GM18519 (cell line): Measurements from ENCODE around the gene RHO.

ENCODE experiments used
- ATAC-seq: cut with Tn5 transposase; IDR thresholded peaks from one replicate; pipeline ENCODE4 v1.9.1; 2021; ENCODE audit warnings: mild to moderate bottlenecking, moderate library complexity; ENCODE audit not compliant: unreplicated experiment, low FRiP score

RHO gene

DNA sequence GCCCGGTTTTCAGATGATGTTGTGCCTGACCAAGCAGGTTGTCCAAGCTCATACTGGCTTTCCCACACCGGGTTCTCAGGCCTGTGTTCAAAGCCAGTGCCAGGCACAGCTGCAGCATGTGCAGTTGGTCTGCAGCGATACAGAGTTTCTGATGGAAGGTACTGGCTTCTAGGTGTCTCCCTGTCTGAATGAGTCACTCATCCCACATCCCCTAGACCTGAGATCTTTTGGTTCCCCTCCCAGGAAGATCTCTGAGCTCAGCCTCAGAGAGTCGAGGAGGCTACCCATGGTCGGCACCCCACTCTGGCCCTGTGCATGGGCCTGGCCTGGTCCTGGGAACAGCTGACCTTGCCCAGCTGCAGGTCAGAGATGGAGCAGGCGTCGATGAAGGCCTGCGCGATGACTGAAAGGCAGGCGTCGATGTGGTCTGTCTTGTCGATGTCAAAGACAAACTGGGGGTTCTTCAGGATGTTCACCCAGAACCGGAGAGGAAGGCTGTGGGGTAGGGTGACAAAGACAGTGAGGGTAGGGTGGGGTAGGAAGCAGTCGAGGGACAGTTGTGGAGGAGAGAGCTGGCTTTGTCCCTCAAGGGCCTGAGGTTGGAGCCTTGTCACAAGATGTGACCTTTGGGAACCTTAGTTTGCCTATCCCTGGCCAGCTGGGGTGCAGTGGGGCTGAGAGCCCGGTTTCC, 29.8 kb downstream of the RHO start:
- ATAC-seq: no peak

DNA sequence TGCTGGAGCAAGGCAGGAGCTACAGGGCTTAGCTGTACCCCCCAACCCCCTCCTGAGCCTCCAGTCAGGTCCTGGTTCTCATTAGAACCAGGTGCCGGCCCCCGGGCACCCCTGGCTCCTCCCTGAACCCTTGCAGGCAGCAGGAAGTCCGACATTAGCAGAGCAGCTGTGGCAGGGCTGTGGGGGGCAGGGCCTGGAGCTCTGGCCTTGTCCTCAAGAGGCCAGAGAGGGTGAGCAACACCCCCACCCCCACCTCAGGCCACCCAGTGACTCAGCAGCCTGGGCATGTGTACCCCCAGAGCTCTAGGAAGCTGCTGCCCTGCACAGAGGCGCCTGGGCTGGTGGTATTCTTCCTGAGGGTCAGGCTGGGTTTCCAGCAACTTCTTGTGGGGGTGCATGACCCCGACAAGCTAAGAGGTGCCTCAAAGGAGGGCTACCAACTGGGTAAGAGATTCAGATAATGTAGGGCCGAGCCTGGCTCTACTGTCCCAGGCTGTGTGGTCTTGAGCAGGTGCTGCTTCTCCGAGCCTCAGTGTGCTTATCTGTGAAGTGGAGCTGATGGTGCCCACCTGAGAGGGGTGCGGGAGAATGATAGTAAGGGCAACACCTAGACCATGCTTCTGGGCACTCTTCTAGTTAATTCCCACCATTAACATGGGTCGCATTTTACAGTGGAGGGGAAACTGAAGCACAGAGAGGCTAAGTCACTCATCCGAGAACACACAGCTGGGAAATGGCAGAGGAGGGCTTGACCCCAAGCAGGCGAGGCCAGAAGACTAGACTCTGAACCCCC, 30.5 kb downstream of the RHO start:
- ATAC-seq: no peak

DNA sequence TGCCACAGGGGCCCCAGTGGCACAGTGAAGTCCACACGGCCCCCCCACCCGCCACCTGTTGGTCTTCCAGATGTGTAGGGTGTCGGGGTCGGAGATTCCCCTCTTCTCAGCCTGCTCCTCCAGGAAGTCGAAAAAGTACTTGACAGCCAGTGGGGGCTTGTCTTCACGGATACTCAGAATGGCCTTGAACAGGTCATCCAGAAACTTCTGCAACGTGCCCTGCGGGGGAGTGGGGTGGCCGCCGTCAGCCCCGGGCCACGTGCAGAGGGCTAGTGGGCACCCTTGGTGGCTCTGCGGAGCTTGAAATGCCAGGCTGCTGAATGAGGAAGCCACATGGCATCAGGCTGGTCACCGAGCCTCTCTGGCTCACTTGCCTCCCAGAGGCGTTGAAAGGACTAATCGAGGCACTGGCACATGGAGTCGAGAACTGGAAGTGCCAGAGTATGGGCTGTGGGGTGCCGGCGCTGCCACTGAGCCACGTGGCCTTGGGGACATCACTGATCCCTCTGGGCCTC, 31.2 kb downstream of the RHO start:
- ATAC-seq: no peak

DNA sequence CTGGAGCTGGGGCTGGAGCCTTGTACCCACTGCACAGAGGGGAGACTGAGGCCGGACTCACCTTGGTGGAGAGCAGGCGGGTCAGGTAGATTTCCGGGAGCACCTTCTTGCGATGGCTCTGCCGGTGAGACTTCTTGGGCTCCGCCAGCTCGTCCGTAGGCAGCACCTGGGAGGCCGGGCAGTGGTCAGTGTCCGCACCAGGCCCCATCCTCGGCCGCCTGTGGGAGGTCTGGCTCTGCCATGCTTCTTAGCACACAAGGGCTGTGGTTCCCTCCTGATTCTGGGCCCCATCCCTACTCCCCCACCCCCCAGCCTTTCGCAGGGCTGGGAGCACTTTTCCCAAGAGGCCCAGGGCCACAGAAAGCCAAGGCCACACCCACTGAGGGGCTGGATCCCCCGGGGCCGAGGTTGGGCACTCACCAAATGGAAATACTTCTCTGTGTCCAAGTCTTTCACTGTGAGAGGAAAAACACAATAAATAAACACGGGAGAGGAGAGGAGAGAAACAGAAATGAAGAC, 31.9 kb downstream of the RHO start:
- ATAC-seq: no peak

DNA sequence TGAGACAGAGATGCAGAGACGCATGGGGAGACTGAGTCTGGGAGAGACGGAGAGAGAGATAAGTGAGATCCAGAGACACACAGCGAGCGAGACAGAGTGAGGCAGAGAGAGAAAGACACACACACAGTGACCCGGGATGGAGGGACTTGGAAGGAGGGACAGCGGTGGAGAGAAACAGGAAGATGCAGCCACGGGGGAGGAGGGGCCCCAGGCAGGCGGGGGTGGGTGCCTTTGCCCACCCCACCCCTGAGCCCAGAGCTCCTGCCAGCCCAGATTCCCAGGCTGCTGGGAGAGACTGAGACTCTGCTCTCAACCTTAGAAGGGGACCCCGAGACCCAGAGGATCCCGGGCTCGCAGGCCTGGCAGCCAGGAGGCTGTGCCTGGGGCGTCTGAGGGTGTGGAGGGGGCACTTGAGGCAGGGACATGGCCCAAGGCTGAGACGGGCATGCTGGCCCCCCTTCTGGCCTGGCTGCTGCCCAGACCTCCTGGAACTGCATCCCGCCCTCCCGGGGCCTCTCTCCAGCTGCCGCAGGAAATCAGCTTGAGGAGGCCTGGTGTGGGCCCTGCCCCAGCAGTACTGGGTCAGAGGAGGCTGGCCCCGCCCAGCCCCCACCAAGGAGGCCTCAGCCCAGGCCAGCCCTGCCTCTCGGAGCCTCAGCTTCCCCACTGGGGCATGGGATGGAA, 32.6 kb downstream of the RHO start:
- no peak for ATAC-seq

DNA sequence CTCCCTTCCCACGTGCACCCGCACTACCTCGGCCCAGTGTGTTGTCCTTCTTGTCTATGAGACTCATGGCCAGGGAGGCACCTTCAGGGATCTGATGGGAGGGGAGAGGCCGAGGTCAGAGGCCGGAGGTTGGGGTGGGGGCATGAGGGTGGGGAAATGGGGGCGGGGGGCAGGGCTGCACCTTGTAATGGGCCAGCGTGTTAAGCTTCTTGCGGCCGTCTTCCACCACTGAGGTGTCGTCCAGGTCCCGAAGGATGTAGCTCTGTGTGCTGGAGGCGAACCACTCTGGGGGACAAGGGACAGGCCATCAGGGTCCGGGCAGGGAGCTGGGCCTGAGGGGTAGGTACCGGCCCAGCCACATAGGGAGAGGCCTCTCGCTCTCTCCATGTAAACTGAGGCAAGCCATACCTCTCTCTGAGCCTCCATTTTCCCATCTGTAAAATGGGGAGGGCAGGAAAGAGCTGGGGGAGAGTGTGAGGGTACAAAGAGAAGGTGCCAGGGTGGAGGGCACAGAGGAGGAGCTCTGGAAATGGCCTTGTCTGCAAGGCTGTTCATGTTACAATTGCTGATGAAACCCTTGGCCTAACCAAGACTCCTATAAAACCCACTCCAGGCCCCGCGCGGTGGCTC, 33.3 kb downstream of the RHO start:
- no peak for ATAC-seq

DNA sequence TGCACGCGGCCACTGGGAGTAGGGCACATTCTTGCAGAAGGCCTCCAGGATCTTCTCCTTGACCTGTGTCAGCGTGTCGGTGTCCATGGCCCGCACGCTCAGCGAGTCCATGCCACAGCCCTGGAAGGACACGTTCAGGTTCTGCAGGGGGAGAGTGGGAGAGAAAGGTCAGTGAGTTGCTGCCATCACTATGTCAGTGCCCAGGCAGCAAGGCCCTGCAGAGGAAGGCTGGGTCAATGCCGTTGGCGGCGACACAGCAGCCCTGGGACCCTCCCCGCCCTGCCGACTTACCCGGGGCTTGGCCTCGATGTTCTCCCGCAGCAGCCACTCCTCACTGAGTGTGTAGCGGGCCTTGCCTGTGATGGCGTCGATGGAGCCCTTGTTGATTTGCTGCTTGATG, 34.4 kb downstream of the RHO start:
- no peak for ATAC-seq

DNA sequence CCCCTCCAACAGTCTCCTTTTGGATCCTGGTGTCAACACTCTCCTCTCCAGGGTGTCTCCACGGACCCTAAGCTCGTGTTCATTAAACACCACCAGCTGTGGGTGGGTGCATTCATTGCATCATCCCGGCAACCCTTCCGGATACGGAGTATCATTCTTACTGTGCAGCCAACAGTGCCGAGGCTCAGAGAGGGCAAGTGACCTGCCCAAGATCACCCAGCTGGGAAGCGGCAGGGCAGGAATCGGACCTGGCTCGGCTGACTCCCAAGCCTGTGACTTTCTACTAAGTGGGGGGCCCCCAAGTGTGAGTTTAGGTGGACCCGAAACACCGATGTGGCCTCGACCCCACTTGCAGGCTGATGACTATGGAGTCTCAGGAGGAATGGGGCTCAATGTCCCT, 34.9 kb downstream of the RHO start:
- no peak for ATAC-seq

DNA sequence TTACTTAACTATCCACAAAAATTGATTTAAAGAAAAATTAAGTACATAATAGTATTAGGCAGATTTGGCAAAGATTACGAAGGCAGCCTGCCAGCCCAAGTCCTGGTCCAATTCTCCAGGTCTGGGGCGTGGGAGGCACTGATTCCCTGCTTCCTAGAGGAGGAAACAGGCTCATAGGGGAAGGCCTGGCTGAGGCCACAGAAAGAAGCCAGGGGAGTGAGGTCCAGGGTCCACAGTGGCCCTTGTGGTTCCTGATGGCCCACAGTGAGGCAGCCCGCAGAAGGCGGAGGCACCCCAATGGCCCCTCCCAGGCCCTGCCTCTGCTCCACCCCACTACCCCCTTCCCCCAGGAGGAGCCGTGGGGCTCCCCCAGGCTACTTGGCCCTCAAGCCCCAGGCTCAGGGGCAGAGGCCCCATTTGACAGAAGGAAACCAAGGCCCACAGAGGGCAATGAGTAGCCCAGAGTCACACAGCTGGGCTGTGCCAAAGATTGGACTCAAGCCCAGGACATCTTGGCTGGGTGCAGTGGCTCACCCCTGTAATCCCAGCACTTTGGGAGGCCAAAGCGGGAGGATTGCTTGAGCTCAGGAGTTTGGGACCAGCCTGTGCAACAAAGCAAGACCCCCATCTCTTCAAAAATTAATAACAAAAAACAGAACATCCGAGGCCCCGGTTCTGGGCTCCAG, 35.6 kb downstream of the RHO start:
- no peak for ATAC-seq

DNA sequence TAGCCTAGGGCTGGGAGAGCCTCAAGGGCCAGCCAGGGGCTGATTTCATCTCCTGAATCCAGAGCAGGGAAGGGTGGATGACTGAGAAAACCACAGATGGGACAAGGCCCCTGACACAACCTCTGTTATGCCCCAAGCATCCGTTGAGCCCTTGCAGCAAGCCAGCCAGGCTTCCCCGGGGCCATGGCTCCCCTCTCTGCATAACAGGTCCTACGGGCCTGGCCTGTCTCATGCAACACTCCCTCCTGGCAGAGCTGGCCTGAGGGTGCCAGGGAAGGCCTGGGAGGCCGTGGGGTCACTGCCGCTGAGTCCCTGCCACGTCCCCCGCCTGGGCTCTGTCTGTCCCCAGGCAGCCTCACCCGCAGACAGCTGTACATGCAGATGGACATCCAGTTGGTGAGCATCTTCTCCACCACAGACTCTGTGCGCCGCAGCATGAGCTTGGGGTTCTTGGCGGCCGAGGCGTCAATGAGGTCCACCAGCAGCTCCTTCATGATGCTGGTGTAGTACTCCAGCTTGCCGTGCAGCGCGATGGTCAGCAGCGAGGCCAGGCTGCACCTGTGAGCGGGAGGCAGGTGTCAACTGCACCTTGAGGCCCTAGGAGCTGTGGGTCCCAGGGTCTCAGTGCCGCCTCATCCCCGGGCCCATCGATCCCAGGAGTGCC, 36.7 kb downstream of the RHO start:
- no peak for ATAC-seq

DNA sequence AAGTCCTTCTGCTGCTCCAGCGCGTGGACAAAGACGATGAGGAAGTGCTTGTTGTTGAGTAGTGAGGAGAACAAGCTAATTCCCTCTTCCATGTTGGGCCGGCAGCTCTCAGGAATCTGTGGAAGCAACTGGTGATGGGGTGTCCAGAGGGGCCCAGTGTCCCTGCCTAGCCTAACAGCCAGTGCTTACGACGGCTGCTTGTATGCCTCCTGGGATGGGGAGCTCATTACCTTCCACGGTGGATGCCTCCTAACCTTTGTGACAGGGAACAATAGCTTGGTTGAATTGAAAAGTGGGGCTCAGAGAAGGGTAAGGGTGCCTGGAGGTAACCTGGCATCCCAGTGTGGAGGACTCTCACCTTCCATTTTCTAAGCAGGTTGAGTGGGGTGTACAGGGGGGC, 37.5 kb downstream of the RHO start:
- ATAC-seq: no peak

DNA sequence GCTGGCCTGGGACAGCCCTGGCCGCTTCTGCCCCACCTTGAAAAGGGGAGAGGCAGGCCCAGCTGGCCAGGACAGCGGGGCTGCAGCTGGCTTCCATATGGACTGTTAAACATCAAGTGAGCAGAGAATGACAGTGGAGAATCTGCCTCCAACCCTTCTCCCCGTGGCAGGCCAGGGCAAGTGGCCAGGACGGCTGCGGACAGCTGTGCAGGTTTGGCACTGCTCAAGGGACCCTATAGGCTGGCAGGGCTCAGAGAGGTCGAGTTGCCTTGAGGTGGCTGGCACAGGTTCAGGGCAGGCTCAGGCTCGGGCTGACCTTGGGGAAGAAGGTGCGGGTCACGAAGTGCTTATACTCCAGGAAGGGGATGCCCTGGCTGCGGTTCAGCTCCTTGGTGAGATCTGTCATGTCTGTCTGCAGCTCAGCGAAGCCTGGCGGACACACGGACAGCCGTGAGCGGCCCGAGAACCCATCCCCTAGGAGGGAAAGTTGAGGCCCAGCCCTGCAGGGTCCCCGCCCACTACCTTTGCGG, 38.8 kb downstream of the RHO start:
- no peak for ATAC-seq

DNA sequence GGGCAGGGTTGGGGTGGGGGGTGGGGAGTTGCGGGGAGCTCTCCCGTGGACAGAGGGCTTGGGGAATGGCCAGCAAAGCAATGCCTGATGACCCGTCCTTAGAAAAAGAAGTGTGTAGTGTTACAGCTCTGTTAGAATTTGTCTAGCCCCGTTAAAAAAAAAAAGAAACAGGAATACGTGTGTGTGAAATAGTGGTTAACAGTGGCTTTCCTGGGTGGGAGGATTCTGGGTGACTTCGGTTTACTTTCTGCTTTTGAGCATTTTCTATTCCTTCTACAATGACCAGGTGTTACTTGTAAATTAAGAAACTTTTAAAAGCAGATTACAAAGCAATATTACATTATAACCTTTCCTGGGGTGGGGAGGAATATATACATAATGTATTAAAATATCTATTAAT, 39.5 kb downstream of the RHO start:
- ATAC-seq: no peak

DNA sequence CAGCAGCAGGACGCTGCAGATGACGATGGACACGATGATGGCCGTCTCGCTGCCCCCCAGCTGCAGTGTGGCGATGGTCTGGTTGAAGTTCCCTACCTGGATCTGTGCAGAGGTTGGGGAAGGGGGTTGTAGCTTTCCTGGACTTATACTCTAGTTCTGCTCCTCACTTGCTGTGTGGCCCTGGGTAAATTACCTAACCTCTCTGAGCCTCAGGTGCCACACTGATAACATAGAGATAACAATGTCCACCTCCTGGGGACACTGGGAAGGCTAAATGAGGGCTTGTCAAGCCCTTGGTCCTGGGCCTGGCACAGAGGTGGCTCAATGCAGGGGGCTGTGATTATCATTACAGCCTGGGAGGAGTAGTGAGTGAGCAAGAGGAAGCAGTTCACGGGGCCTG, 41.4 kb downstream of the RHO start:
- ATAC-seq: no peak

DNA sequence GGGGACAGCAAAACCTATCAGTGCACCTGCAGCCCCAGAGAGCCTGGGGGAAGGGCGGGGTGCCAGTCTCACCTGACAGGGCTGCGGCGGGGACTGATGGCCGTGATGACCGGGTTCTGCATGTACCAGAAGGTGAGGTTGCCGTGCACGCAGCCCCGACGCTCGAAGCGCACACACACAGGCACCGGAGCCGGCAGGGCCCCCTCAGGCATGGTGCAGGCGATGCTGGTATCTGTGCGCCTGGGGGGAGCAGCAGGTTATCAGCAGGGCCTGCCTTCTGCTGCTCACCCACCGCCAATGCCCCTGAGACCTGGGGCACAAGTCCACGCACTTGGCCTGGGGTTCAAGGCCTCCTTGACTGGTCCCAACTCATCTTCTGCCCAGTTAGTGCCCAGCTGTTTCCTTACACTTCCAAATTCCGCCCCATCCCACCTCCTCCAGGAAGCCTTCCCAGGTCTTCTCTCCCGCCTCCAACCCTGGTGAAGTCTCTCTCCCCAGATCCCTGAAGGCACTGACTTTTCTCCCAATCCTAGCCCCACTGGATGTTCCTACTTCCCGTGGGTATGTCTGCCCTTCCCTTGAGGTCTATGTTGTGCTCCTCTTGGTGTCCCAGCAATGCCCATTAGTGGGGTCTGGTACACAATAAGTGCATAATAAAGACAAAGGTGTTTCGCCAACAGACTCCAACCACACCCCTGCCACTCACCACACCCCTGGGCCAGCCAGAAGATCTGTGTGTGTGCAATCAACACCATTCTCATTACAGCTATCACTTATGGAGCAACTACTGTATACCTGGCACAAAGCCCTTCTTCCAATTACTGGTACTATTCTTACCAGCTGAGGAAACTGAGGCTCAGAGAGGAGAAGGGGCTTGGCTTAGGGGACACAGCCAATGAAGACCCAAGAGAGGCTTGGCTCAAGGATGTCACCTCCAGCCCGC, 43.4 kb downstream of the RHO start:
- no peak for ATAC-seq

DNA sequence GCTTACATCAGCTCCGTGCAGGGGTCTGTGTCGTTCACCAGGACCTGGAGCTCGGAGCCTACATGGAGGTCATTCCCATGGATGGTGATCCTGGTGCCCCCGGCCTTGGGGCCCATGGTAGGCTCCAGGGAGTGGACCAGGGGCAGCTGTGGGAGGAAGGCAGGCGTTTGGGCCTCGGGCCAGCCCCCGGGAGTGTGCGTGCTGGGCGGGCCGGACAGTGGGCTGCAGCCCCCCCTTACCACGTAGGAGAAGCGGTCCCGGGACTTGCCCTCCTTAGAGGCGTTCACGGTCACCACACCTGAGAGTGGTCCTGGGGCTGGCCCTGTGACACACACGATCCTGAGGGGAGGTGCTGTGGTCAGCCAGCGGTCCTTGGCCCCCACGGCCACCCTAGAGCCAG, 44.2 kb downstream of the RHO start:
- no peak for ATAC-seq

DNA sequence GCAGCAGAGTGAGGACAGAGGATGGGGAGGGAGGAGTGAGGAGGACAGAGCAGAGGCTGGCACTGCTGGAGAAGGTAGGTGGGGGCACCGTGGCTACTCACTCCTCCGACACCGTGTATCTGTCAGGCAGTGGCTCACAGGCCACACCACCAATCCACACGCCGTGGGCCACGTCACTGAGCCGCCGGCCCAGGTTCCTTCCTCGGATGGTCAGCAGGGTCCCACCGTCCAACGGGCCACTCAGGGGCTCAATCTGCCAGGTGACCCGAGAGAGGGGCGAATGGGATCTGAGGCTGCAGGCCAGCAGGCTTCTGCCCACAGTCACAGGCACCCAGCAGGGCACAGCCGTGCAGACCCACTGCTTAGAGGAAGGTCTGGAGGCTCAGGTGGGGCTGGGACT, 45.1 kb downstream of the RHO start:
- no peak for ATAC-seq

DNA sequence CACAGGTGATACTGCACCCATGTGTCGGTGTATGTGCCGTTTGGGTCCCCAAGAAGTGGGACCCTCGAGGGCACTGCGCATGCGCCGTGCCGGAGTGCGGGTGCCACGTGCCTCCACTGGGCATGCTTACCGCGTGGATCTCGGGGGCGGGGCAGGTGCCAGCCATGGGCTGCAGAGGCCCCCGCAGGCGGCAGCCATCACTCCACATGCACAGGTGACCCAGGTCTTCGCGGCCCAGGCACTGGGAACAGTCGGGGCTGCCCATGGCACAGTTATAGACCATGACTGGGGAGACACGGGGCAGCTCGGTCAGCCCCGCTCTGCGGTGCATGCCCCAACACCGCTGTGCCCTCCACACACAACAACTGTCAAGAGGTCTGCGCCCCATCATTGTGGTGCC, 45.8 kb downstream of the RHO start:
- ATAC-seq: no peak
